Embryonic facial prominence (tissue), 1 donor: ENCODE data around the gene CELF2.
"Not testable (repeated sequence)": the region's sequence is repeated elsewhere in the genome, so short reads cannot be mapped to it uniquely, and the experiment has no call there.

Experiments used
- DNase-seq: peaks from one replicate; pipeline ENCODE4 v3.0.0-alpha.2; 2016; ENCODE audit errors: extremely low spot score

CELF2 gene

DNA sequence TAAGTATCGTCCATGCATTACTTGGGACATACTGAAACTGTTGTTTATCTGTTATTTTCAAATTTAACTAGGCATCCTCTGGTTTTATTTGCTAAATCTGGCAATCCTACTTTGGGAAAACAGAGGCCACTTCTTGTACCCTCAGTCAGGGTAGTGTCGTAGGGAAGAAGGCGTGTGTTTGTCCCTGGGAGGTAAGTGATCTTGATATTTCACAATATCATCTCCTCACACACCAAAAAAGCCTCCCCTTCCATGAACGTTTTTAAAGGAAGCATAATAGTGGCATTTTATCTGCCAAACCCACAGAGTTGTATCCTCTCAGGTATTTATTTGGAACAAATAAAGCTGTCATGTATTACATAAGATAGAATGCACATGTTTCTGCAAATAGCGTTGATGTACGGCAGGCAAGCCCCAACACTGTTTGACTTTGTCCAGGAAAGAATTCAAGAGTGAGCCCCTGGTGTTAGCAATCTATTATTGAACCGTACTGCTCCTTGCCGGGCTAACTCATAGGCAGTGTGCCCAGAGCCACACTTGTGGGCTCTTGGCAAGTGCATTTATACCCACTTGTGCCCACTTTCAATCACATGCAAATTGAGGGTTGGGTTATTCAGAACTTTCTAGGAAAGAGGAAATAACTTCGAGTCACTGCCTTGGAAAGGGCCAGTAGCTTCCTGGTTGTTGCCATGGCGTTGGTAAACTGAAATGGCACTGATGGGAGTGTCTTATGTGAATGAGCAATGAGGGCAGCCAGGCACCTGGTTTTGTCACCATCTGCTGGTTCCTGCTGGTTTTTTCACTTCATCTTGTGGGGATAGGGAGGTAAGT is 327.8 kb downstream of the CELF2 start:
- DNase-seq: no peak

DNA sequence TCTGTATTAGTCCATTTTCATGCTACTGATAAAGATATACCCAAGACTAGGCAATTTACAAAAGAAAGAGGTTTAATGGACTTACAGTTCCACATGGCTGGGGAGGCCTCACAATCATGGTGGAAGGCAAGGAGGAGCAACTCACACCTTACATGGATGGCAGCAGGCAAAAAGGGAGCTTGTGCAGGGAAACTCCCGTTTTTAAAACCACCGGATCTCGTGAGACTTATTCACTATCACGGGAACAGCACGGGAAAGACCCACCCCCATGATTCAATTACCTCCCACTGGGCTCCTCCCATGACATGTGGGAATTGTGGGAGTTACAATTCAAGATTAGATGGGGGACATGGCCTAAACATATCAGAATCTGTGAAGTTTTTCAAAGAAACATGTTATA is 329.9 kb downstream of the CELF2 start:
- not testable (repeated sequence) for DNase-seq

DNA sequence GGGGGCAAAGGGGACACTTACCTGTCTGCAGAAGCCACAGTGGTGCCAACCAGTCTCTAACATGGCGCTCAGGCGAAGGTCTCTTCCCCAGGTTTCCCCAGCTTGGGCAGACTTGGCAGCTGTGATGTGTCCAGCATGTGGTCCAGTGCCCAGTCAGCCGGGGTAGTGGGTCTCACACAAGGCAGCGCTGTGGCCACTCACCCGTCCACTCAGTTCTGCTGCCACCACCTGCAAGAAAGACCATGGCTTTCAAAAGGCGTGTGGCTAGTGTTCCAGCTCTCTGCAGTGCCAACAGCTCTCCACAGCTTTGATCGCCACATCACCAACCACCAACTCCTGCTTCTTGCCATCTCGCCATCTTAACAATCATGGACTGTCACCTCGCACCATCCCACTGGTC is 334.1 kb downstream of the CELF2 start:
- no peak for DNase-seq

DNA sequence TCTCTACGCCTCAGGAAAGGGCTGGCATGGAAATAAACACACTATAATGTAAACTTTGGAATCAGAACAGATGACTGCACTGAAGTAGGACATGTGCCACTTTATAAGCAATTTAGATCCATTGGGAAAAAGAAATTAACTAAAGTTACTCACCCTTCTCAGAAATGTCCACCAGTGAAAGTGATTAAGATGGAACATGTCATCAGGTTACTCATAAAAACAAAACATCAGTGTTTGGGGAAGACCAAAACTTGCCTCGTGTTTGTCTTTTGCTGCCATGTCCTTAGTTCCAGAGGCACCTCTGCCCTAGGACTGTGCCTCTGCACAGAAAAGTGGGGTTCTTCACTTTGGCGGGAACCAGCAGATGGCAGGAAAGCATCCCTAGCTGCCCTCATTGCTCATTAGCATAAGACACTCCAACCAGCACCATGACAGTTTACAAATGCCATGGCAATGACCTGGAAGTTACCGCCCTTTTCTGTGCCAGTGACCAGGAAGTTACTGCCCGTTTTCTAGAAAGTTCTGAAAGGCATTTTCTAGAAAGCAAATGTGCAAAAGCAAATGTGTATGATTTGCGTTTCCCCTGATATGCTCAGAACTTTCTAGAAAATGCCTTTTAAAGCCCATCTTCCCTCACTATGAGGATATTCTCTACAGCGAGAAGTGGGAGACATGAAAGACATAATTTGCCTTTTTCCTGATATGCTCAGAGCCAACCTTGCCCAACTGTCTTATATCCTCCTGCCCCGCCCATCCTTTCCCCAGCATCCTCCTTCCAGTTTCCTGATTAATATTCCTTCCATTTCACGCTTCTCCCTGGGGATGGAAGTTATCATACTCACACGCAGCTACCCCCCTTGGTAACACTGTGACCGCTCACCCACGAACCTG is 335.6 kb downstream of the CELF2 start:
- no peak for DNase-seq

DNA sequence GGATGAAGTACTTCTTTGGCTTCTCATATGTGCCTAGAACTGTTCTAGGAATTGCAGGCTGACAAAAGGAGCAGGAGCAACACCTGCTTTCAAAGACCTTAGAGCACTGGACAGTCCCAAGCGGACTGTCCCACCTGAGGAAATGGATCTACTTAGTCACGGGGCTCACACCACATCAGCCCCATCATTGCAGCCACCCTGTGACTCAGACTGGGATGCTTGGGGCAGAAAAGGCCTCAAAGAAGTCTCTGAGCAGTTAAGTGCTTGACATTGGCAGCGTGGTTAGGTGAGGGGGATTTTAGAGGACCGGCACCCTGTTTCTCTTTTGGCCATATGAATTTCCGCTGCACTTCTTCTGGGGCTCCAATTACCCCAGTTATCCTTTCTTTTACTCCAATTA is 337.2 kb downstream of the CELF2 start:
- DNase-seq: no peak

DNA sequence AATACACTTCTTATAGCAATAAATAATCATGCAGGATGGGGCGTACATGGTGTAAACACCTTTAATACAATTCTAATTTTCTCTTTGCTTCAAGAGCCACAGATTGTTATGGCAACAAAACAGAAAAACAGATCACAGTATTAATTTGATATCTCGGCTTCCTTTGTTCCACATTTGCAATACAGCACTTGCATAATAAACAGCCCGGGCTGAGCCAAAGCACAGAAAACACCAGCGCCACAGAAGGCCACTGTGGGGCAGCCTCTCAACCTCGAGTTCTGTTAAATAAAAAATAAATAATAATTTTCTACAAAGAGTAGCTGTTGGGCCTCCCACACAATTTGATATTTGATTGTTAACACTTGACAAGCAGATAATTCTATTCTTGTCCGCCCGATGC is 337.9 kb downstream of the CELF2 start:
- DNase-seq: no peak

DNA sequence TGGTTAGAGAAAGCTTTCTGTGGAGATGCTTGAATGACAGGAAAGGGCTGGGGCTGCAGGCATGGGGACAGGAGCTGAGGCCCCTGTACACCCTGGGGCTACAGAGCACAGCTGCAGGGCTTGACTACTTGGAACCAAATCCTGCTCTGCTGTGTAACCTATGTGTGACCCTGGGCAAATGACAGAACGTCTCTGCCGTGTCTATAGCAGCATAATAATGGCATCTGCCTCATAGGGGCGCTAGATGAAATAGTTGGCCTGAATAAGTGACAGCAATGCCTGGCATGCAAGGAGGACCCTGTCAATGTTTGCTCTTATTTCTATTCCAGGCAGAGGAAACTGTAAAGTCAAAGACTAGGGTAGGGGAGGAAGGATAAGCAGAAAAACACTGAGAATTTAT is 339.8 kb downstream of the CELF2 start:
- no peak for DNase-seq

DNA sequence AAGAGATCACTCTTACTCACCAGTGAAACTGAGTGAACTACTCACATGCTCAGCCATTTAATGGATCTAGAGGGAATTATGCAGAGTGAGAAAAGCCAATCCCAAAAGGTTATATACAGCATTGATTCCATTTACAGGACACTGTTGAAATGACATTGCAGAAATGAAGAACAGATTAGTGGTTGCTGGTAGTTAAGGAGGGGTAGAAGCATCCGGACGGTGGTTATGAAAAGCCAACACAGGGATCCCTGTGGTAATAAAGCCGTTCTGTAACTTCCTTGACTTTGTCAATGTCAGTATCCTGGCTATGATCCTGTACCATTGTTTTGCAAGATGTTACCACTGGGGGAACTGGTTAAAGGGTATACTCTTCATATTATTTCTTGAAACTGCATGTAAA is 340.3 kb downstream of the CELF2 start:
- no peak for DNase-seq

DNA sequence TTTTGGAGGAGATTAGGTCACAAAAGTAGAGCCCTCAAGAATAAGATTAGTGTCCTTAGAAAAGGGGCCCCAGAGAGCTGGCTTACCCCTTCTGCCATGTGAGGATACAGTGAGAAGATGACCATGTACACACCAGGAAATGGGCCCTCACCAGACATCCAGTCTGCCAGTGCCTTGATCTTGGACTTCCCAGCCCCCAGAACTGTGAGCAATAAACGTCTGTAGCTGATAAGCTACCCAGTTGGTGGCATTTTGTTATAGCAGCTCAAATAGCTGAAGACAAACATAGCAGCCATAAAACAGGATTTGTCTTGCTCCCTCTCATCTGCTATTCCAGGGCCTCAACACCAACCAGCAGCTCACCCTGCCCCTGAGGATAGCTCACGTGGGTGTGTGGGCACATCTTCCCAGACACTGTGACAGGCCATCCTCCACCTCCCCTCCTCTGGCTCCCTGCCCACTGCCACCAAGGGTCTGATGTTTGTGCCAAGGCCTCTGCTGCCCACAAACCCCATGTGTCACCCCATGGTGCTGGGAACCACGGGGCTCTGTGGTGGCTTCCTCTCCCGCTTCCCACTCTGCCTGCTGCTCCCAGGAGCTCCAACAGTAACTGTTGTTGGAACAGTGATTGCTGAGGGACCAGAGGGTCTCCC is 341.4 kb downstream of the CELF2 start:
- no peak for DNase-seq

DNA sequence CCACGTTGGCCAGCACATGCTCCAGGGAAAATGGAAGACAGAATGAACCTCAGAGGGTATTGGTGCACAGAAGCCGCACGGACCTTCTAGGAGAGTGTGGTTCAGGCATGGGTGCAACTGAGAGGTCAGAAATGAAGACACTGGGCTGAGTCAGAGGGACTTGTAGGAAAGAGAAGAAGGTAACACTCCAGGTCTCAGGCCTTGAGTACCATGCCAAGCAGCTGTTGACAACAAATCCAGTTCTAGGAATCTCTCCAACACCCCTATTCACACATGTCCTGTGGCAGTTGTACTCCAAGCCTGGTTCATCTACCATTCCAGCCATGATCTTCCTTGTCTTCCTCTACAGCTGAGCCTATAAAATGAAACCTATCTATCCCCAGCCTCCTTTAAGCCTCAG is 342.2 kb downstream of the CELF2 start:
- no peak for DNase-seq

DNA sequence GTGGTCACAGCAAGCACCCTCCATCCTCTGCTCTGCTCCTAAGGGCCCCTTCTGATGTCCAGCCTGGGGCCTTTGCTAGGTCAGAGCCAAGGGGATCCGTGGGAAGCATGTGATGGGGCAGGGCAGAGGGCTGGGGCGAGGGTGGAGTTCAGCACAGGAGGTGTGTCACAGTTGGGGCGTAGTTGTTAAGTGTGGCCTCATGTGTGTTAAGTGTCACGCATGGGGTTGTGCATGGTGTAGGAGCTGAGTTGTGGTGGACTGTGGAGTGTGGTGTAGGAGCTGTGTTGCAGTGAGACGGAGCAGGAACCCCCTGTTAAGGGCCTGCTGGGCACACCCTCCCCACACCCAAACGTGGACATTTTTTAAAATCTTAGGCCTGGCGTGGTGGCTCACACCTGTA is 345.8 kb downstream of the CELF2 start:
- DNase-seq: no peak

DNA sequence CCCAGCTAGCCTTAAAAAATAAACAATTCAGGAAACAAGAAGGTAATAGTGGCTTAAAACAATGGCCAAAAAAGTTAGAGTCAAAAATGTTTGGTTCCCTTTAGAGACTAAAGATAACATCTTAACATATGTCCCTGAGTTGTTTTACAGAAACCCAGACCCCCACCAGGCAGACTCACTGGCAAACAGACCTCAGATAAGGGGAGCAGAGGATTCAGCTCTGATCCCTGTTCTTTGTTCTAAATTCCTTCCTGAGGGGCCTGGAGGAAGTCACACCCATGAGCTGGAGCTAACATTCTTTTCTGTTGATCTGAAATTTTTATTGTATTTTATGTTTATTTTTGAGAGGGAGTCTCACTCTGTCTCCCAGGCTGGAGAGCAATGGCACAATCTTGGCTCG is 346.6 kb downstream of the CELF2 start:
- no peak for DNase-seq

DNA sequence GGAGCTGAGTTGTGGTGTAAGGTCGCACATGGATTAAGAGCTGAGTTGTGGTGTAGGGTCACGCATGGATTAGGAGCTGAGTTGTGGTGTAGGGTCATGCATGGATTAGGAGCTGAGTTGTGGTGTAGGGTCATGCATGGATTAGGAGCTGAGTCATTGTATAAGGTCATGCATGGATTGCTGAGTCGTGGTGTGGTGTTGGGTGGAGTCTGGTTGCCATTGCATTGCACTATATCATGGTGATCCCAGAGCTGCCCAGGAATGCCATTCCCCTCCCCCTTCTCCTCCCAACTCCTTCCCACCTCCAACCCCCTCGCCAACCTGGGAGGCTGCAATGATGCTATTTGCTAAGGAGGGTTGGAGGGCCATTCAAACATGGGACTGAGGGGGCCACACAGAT is 349.2 kb downstream of the CELF2 start:
- DNase-seq: not testable (repeated sequence)

DNA sequence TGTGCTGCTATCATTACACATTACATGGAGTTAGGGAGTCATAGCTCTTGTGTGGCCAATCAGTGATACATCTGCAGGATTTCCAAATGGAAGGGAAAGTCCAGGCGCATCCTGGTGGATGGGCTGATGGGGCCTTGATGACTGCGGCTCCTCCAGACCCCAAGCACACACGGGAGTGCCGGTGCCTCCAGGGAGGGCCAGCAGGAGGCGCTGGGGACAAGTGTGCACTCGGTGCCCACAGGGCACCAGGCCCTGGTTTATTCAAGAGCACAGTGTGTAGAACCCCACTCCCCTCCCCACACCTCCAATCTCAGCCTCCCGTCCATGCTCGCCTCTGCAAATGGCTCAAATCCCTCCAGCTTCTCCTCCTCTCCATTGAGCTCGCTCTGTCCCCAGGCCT is 349.8 kb downstream of the CELF2 start:
- no peak for DNase-seq

DNA sequence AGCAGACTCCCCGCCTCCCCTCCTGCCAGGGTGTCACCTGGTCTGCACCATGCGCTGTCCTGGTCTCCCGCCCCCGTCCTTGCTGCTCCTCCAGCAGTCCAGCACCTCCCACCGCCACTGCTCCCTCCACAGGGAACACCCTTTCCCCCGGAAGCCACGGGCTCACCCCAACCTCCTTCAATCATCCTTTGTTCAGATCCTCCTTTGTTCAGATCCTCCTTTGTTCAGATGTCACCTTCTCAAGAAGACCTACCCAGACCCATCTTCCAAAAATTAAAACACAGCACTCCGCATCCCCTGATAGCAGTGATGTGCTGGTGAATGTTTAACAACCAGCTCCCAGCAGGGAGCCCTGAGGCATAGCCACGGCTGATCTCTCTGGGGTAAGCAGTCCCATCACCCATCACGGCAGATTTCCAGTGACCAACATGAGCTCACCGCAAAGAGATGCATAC is 356.1 kb downstream of the CELF2 start:
- no peak for DNase-seq

DNA sequence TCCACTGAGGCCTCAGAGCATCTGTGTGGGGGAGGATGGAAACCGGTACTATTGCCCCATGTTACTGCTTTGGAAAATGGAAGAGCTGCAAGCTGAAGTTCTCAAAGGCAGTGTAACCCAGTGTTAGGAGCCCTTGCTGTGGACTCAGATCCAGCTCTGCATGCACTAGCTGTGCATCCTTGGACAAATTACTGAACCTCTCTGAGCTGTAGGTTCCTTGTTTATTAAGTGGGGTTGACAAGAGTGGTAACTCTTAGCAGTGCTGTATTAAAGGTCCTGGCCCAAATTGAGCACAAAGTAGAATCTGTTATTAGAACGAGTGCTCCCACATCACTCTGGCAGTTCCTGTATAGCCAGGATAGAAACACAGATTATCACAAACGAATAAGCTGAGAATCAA is 359.6 kb downstream of the CELF2 start:
- DNase-seq: no peak

DNA sequence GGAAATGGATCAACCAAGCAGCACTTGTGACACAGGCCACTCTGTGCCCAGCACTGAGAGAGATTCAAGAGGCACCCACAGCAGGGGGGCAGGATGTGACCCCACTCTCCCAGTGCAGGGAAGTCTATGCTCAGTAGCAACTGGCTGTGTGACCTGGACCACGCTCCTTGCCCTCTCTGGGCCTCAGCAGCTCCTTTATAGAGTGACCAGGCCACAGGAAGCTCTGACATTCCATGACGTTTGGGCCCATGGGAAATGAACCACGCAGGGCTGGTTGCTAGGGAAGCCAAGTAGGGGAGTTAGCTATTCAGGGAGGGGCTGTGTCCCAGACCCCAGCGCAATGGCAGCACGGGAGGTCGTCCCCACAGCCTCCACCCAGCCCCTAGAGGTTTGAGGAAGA is 361.2 kb downstream of the CELF2 start:
- no peak for DNase-seq

DNA sequence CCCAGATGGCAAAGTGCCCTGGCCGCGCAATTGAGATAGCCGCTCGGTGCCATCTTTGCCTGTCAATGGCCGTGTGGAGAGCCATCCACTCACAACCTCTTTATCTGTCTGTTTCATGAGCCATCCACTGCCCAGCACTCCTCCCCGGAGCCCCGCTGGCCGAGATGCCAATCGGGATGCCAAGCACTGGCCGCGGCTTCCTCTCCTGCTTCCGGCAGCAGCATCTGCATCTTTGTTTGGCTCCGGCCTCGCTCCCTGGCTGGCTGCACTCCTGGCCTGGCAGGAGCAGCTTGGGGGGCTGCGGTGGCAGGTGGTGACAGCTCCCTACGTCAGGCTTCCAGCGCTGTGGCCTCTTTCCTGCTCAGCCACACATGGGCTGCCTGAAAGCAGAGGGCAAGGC is 362.1 kb downstream of the CELF2 start:
- no peak for DNase-seq

DNA sequence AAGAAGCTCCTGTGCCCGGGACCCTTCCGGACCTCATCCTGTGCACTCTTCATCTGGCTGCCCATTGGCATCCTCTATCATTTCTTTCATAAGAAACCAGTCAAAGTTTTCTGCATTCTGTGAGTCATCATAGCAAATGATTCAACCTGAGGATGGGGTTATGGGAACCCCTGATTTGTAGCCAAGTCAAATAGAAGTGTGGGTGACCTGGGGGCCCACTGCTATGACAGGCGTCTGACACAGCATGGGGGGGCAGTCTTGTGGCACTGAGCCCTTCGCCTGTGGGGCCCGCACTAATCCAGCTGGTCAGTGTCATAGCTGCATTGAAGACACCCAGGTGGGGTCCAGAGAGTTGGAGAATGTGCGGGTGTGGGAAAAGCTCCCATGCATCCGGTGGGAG is 363.4 kb downstream of the CELF2 start:
- DNase-seq: no peak

DNA sequence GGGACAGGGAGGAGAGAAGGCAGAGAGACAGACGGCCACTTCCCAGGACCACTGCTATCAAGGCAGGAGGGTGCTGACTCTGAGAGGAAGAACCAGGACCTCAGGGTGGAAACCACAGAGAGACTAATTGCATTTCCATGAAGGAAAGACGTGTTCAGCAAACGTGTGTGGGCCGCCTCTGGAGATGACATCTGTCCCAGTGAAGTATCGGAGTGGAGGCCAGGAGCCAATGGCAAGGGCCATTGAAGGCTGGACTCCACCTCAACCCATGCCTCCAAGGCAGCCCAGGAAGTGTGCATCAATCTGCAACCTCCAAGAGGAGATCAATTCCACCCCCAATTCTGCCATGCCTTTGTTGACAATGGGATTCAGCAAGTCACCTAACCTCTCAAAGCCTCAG is 363.8 kb downstream of the CELF2 start:
- DNase-seq: no peak

DNA sequence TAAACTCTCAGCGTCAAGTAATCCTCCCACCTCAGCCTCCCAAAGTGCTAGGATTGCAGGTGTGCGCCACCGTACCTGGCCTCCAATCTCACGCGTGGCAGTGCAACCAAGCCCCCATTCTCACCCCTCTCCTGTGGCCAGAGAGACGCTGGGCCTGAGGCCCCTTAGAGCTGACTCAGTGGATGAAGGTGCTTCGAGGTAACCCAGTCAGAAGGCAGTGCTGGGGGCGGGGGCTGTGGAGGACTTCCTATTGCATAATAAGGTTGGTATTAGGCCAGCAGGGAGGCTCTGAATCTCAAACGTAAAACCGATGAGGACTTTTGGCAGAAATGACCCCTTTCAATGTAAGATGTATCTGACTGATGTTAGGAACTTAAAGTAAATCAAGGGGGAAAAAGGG is 364.5 kb downstream of the CELF2 start:
- no peak for DNase-seq

DNA sequence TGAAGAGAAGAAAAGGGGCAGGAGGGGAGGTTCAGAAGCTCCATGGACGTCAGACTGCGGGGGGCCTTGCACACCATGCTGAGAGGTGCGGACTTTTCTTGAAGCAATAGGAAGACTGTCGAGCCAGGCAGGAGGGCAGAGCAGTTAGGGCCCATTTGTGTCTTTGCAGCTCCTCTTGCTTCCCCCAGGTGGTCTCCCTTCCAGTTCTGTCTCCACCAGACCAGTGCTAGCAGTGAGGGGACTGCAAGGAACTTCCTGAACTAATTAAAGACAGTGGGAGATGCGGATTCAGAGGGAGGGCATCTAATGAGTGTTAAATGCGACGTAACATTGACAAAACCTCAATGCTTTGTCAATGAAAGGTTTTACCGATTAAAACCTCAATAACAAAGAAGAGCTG is 368.4 kb downstream of the CELF2 start:
- no peak for DNase-seq
